ENCODE results near the gene PRL.

PRL gene

DNA sequence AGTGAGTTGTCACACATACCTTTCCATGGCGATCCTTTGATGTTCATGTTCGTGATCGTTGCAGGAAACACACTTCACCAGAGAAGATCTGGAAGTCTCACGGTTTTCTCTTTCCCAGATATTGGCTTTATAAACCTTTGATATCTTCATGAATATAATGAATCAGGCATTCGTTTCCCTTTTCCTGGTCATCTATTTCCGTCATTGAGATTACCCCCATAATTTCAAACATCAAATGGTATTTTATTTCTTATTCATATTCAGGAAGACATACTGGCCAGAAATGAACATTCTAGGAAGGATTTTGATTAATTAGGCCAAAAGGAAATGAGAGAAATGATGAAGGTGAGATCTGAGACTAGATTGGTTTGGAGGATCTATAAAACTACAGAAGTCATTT lies at the start of gene PRL:
Gene PRL, minus strand, starts transcription at position 101 of the 400 bp plus-strand sequence. Its CDS starts 54 bp downstream, at position 47.
- DNase-seq = no peak

DNA sequence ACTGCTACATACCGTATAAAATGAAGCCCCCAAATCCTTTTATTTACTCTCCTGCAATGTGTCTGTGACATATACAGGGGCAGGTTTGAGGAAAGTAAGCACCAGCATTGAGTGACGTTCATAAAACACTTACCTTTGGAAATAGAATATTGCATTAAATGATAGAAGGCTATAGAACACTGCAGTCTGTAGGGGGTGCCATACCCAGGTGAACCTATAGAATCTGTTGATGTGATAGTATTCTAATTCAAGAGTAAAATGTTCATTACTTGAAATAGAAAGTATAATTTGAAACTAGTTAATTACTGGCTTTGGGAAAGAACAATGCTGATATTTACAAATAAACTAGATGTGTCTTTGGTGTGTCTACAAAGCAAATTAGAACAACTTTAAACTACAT lies 47.0 kb upstream of the PRL start:
- DNase-seq = no peak

DNA sequence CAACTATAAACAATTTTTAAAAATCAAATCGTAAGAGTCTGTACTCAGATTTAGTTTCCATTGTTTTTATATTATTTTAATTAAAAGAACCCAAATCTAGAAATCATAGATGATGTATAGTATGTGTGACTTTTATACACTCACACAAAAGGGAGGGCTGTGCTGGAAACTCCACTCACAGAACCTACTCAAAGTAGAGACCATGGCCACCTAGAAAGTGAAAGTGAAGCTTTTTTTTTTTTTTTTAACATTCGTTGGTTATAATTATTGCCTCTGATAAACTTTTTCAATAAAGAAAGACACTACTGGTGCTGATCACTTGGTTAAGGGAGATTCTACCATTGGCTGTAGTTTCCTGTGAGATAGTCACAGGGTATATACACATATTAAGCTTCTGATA lies 37.9 kb upstream of the PRL start:
- DNase-seq = no peak

DNA sequence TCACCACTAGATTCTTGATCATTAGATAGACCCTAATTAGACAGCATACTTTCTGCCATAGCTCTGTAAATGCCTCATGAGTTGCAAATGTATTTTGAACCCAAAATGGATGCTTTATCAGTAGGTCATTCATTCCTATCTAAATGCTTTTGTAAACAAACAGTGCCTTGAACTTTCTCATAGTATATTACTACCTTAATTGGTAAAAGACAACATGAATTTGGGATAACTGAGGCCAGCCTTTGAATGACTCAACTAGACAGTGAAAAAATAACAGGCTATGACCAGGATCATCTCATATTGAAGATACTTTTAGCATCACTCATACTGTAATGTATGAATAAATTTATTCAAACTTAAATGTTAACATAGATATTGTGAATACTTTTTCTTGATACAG lies 37.0 kb upstream of the PRL start:
- DNase-seq = no peak

DNA sequence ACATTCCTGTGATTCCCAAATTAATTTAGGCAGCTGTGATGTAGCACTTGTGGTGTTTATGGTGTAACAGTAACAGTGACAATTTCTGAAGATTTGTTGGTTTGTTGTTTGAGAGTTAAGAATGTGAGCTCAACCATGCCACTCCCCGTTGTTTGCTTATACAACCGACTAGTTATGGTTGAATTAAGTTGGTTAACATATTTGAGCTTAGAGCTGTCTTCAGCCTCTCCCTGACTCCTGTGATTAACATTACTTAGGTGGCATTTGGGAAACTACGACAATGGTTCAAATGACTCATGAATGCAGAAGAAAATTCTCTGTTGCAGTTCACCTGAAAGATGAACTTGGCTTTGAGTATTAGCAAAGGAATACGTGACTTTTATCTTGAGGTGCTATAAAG lies 35.9 kb upstream of the PRL start:
- DNase-seq = no peak

DNA sequence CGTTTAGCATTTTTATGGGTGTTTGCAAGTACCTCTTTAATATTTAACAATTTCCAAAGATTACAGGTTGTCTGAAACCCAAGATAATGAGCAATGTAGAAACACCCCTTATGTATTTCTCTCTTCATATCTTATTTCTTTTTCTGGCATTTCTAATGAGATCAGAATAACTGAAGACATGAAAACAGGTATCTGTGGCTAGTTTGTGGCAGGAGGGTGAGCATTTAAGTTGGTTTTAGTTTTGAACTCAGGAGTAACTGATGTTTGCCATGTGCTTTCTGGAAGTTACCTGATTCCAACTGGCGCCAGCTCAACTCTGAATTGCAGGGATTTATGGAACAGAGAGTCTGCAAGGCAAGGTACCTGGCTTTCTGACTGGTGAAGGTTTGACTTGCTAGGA lies 35.4 kb upstream of the PRL start:
- DNase-seq = no peak

DNA sequence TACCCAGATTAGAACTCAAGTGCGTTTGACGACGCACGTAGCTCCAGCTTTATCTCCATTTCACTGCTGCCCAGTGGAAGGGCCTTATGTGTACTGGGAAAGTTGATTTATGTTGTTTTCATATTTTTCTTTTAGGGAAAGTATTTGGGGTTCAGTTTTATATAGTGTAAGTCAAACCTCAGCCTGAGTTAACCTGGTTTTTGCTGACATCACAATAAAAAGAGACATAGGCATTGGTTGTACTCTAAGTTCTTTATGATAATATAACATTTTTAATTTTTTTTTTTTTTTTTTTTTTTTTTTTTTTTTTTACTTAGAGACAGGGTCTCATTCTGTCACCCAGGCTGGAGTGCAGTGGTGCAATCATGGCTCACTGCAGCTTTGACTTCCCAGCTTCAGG lies 34.1 kb upstream of the PRL start:
- no peak for DNase-seq

DNA sequence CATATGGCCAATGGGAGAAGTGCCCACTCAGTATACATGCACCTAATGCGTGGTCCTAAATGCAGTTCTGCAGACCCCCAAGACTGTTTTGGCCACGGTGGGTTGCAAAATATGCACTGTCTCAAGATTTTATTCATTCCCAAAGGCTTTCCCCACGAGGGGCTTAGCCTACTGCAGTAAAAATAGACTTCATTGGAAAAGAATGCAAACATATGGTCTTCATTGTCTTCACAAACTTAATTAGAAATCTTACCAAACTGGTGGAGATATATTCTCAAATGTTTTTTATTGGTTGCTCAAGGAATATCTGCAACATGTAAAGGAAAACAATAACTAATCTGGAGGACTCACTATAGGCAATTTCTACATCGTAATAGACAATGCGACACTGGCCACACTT lies 31.6 kb upstream of the PRL start:
- DNase-seq = no peak

DNA sequence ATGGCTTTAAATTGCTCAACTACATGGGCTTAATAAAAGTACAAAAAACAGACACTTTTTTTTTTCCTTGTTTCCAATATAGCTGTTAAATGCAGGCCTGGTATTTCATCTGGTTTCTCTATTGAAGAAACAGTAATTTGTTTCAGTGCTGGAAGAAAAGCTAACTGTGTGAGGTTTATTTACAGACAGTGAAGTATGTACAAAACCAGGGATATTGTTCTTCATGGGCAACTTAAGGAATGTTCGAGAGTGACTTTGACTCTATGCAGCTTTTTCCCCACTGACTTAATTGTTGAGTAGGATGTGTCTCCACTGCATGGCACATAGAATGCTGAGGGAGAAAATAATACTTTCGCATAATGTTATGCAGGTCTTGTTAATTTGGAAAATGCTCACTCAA lies 31.0 kb upstream of the PRL start:
- DNase-seq = no peak

DNA sequence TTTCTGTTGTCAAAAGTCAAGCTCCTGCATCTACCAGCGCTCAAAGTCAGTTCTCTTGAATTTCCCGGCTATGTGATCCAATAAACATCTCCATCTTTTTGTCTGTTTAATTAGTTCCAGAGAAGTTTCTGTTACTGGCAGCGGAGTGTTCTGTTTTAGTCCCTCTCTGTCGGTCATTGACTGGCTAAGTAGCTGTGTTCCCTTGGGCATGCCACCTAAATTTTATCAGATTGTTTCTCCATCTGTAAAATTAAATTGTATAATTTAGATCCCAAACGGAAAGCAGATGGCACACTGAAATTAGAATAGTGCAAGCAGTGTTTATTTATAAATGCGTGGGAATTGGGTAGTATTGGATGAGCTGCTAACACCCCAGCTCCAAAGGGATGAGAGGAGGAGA lies 29.7 kb upstream of the PRL start:
- DNase-seq = no peak

DNA sequence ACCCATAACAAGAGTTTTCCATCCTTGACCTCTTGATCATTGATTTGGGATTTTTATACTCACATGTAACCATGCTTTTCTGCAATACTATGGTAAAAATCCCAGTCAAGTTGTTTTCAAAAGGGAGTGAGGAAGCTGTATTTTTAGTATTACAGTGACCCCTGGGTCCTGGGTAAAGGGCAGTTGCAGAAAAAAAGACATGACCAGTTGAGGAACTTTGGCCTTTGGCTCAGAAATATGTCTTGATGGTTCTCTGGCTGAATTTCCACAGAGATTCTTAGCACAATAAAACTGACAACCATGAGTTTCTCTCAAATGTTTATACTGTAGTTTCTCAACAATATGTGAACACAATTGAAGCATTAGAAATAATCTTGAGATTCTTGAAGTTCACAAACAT lies 28.6 kb upstream of the PRL start:
- no peak for DNase-seq

DNA sequence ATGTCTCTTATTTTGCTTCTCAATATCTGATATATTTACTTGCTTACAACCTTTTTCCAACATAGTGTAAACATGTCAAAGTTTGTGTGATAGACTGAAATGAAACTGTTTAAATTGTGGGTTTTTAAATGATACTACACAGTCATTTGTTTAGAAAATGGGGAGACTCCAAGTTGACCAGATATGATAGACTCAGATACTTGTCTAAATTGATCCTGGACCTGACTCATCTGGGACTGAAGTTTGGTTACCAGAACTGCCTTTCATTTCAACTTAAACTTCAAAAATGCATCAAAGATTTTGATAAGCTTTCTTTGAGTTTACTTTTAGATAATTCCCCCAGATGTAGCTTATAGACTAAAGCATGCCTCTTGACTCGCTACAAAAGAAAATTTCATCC lies 27.0 kb upstream of the PRL start:
- no peak for DNase-seq

DNA sequence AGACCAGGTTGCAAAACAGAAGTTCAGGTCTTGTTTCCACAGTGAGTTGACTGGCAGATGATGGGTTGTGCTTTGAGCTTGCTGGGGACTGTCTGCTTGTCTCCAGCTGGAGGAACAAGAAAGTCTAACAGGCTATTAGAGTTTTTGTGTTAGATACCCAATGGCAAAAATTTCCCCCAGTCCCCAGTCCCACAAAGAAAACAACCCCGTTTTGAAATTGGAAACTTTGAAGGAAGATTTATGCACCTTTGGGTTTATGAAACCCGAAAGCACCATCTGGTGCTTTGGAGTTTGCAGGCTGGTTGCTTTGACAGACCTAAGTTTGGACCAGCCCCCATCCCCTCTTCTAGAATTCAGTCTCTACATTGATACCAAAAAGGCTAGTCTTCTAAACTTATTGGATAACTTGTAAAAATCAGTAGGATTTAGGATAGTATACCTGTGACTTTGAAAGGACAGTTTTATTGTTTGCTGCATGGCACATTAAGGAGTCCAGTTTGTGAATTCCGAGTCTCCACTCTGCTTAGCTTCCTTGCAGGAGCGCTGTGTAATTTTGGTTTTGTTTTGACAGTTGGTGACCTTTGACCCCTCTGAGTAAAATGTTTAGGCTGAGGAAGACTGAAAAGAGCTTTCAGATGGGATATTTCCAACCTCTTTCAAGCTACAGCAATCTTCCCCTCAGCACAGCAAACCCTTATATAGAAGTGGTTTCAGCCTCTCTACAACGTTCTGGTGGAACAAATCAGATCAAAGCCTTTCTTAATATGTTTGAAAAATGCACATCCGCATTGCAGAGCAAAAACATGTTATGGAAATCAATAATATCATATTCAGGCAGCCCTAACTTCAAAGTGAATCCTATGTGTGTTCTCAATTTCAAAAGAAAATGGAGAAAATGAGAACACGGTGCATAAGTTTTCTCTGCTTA lies 25.5 kb upstream of the PRL start:
- no peak for DNase-seq

DNA sequence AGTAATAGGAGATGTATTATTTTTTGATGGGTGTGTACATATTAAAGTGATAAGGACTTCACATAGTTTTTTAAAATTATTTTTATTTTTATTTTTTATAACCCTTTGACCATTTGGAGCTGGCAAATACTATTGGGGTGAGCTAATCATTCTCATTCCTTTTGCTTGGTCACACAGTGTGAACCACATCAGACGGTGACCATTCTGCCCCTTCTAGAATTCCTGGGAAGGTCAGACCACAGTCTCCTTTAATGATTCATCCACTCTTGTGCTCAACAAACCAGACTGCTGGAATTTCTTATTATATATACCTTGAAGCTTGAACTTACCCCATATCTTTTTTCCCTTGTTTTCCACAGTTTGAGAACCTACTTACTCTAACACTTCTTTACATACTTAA lies 23.9 kb upstream of the PRL start:
- no peak for DNase-seq

DNA sequence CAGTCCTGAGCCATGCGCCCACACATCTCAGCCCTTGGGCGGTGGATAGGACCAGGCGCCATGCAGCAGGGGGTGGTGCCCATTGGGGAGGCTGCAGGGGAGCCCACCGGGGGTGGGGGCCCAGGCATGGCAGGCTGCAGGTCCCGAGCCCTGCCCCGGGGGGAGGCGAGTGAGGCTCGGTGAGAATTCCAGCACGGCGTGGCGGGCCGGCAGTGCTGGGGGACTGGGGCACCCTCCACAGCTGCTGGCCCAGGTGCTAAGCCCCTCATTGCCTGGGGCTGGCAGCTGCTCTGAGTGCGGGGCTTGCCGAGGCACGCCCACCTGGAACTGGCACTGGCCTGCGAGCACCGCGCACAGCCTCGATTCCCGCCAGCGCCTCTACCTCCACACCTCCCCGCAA lies 21.6 kb upstream of the PRL start:
- no peak for DNase-seq

DNA sequence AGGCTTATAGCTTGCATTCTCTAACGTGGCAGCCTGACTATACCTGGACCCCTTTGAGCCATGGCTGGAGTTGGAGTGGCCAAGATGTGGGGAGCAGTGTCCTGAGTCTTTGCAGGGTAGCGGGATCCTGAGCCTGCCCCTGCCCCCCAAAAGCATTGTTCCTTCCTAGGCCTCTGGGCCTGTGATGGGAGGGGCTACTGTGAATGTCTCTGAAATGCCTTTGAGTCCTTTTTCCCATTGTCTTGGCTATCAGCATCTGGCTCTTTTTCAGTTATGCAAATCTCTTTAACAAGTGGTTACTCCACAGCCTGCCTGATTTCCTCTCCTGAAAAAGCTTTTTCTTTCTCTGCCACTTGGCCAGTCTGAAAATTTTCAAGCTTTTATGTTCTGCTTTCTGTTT lies 17.0 kb upstream of the PRL start:
- no peak for DNase-seq

DNA sequence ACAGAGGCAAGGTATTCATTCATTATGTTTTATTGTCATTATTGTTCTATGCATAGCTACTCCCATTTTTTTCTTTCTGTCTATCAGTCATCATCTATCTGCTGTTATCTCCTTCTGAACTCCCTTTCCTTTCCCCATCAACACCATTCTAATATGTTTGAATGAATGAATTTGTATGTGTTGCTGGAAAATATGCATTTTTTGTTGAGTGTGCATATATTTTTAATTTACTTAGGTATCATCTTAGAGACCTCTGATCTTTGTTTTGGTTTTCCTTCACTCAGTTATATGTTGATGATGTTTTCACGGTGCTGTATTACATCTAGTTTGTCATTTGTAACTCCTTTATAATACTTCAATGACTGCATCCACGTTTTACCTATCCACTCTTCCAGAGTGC lies 12.1 kb upstream of the PRL start:
- no peak for DNase-seq

DNA sequence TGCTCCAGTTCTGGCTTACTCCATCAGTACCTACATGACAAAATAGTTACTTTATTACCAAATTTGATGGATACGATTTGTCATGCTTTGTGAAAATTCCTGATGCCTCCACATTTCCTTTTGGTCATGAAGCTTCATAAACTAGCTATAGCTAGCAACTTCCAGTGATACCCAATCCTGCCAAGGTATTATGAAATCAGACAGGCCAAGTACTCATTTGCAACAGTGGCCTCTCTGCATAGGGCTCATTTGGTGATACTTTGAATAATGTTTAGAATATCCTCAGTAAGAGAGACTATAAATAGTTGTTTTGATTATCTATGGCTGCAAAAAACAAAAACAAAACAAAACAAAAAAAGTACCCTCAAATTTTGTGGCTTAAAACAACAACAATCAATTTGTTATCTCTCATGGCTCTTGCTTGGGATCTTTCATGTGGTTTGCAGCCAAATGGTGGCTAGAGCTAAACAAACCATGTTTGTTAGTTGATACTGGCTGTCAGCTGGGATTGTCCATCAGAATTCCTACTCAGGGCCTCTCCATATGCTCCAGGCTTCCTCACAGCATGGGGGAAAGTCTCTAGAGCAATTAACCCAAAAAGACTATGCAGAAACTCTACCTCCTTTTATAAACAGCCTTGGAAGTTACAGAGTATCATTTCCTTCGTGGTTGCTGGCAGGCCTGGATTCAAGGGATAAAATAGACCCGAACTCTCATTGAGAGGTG lies 10.1 kb upstream of the PRL start:
- DNase-seq = no peak

DNA sequence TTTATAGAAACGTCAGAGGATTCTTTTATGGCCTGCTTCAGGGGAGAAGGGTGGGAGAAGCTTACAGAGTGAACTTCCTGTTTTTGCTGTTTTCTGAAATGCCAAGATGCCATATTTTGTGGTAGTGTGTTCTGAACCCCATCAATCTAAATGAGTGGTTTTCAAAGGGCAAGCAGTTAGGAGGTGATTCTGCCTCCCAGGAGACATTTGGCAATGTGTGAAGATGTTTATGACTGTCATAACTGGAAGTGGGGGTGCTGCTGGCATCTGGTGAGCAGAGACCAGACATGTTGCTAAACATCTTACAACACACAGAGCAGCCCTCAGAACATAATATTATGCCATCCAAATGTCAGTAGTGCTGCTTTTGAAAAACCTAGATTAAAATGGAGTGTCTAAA lies 6.0 kb upstream of the PRL start:
- no peak for DNase-seq

DNA sequence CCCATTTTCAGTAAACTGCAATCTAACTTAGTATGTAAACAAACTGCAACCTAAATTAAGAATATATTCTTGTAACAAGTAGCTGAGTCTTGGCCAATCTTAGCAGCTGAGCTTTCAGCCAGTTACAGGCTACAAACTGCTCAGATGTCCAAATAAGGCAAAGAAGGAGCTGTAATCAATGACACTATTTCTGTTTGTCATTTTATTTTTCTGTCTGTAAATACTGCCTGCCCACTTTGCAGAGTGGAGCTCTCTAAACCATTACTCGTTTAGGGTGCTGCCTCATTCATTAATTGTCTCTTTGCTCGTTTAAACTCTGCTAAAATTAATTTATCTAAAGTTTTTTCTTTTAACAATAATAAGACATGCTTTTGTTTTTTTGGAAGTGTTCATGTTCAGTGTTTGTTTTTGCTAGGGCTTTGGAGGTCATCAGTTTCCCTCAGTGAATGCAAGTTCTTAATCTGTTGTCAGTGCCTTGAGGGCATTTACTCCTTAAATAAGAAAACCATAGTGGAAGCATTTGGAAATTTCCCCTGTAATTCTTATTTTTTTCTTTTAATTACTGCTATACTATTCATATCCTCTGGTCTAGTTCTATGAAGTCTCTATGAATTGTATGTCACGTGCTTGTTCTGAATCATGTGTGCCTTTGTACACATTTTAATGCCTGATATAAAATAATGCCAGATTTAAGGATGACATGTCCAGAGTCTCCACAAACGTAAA lies 3.6 kb upstream of the PRL start:
- DNase-seq = no peak

DNA sequence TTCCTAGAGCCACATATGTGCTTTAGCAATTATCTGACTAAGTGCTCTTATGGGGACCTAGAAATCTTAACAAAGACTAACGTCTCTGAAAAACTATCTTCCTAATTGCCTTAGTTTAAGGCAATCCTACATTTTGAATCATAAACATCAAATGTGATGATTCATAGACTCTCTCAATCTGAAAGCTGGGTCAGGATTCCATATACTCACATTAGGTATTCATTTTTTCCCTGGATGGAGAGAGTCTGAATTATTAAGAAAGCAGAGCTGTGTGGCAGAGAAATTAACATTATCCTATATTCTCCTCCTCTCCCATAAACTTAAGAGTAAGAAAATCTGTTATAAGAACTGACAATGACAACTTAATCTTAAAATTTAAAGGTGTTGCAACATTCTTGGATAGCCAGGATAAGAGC lies 1.6 kb upstream of the PRL start:
- no peak for DNase-seq

DNA sequence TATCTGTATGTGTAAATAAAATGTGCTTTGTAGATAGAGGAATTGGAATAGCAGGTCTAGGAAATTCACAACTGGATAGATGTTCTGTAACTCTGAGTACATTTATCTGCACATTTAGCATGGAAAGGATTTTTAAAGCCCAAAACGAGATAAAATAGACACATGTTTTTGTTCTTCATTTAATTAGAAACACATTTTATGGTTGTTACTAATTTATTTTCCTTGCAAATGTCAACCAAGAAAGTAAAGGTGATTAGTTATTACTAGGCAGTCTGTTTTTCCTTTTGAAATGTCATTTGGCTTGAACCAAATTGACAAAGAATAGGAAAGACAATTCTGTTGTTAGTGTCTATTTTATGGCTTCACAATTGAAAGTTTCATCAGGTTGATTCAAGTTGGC lies 769 bp downstream of the PRL start:
- no peak for DNase-seq

DNA sequence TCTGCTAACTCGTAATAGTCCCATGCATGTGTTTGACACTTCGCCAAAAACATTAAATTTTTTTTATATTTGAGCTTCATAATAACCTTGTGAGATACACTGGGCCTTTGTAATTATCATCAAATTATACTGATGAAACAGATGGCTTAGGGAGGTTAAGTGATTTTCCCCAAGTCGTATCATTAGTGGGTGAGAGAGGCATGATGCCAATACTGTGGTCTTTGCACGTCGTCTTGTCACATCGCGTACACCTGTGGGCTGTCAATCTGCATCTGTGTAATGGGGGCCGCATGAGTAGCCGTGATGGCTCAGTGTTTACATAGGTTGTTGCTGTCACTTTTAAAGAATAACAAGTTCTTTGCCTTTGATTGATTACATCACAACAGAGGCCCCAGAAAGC lies 1.7 kb downstream of the PRL start:
- DNase-seq = no peak

DNA sequence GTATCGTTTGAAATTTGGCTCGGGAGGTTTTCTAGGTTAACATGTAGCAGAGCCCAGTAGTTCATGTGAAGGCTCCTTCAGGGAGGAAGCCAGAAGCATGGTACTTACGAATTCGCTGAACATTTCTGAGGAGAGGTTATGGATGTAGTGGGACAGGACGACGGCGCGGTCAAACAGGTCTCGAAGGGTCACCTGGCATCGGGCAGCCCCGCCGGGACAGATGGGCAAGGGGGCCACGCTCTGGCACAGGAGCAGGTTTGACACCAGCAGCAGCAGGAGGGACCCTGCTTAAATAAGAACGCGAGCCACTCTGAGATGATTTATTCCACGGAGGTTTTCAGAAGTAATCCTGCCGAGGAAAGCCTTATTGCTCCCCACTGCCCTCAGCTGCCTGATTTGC lies 2.5 kb downstream of the PRL start:
- DNase-seq = no peak

Data from NCI-H1436 treated with DMSO at 0.1 percent for 48 hours (cell line).